Astrocyte (in vitro differentiated cells and primary cell): ENCODE measurements around the gene FXYD7.

Experiments
- CTCF ChIP-seq: IDR thresholded peaks from 2 replicates; pipeline ENCODE4 v1.5.1; 2011; ENCODE audit warnings: low read depth, mild to moderate bottlenecking, inconsistent platforms, low read length, moderate library complexity; ENCODE audit not compliant: insufficient read depth
- EZH2 ChIP-seq: IDR thresholded peaks from 2 replicates; pipeline ENCODE4 v1.6.1; 2012; ENCODE audit warnings: mild to moderate bottlenecking, low read length, inconsistent platforms; ENCODE audit not compliant: insufficient read depth

- TF ChIP-seq CTCF (no peak), EZH2 (no peak)
Observed at GRCh38 chr19:35166100-35167063, 23.3 kb downstream of the FXYD7 start.
